ENCODE measurements around the gene SLC25A42.

Gene SLC25A42

DNA sequence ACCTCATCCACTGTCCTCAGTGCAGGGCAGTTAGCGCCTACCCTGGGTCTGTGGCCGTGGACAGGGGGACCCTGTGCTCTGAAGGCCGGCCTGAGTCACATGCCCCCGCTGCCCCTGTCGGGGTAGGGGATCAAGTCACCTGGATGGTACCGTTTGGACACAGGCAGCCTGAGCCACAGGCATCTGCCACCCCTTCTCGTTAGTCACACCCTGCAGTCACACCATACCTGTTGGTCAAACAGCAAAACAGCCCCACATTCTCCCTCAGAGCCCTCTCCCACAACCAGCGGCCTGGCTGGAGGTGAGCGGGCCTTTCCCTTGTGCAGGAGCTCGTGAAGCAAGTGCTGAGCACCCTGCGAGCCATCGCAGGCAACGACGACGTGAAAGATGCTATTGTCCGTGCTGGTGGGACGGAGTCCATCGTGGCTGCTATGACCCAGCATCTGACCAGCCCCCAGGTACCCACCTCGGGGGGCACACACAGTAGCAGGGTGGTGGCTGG is 8.8 kb upstream of the SLC25A42 start:
- H3K4me1 ChIP-seq (ENCODE audit: insufficient read depth, low read length): no peaks in the 10 kb centered on the region
- no peak overlapping the region for H3K4me3 ChIP-seq (ENCODE audit: low read length)
- H3K9me3 ChIP-seq (ENCODE audit: low read length): no peaks in the 10 kb centered on the region
- H3K36me3 ChIP-seq (ENCODE audit: insufficient read depth, low read length): peaks cover 62% of the 10 kb centered on the region
- no peak overlapping the region for H2AFZ ChIP-seq (ENCODE audit: low read depth, low read length)
- no peaks in the 10 kb centered on the region for H3K27me3 ChIP-seq (ENCODE audit: insufficient read depth, low read length)

DNA sequence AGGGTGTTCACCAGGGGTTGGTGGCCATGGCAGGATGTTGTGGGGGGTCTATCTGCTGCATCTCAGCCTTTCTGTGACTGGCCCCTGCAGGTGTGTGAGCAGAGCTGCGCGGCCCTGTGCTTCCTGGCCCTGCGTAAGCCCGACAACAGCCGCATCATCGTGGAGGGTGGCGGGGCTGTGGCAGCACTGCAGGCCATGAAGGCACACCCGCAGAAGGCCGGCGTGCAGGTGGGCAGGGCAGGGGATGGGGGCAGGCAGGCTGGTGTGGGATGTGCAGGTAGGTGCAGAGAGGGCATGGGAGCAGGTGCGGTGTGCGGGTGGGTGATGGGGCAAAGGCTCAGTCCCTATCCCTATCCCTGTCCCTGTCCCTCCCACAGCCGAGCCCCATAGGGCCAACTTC is 8.1 kb upstream of the SLC25A42 start:
- Histone ChIP-seq H3K27me3 (ENCODE audit: insufficient read depth, low read length) (no peaks in the 10 kb centered on the region), H3K36me3 (ENCODE audit: insufficient read depth, low read length) (peaks cover 59% of the 10 kb centered on the region), H3K9me3 (ENCODE audit: low read length) (no peaks in the 10 kb centered on the region), H3K4me3 (ENCODE audit: low read length) (no peak overlapping the region), H2AFZ (ENCODE audit: low read depth, low read length) (no peak overlapping the region), H3K4me1 (ENCODE audit: insufficient read depth, low read length) (no peaks in the 10 kb centered on the region)

GRCh38 chr19:19056636-19057275 is 7.0 kb upstream of the SLC25A42 start:
- Histone ChIP-seq H3K9me3 (ENCODE audit: low read length) (no peaks in the 10 kb centered on the region), H3K4me1 (ENCODE audit: insufficient read depth, low read length) (no peaks in the 10 kb centered on the region), H3K27me3 (ENCODE audit: insufficient read depth, low read length) (no peaks in the 10 kb centered on the region), H2AFZ (ENCODE audit: low read depth, low read length) (no peak overlapping the region), H3K36me3 (ENCODE audit: insufficient read depth, low read length) (peaks cover 49% of the 10 kb centered on the region), H3K4me3 (ENCODE audit: low read length) (no peak overlapping the region)

DNA sequence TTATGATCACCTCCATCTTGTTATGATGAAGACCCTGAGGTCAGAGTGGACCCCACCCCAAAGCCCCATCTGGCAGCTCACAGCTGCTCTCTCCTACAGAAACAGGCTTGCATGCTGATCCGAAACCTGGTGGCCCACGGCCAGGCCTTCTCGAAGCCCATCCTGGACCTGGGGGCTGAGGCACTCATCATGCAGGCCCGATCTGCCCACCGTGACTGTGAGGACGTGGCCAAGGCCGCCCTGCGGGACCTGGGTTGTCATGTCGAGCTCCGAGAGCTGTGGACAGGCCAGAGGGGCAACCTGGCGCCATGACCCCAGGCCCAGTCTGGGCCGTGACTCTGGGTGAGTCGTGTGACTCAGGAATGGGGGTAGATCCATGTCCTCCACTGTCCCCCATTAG is 6.5 kb upstream of the SLC25A42 start:
- no peak overlapping the region for H2AFZ ChIP-seq (ENCODE audit: low read depth, low read length)
- no peak overlapping the region for H3K4me3 ChIP-seq (ENCODE audit: low read length)
- H3K27me3 ChIP-seq (ENCODE audit: insufficient read depth, low read length): no peaks in the 10 kb centered on the region
- H3K36me3 ChIP-seq (ENCODE audit: insufficient read depth, low read length): peaks cover 45% of the 10 kb centered on the region
- H3K9me3 ChIP-seq (ENCODE audit: low read length): no peaks in the 10 kb centered on the region
- H3K4me1 ChIP-seq (ENCODE audit: insufficient read depth, low read length): no peaks in the 10 kb centered on the region

GRCh38 chr19:19057720-19058119 is 6.1 kb upstream of the SLC25A42 start:
- Histone ChIP-seq H3K36me3 (ENCODE audit: insufficient read depth, low read length) (peaks cover 42% of the 10 kb centered on the region), H3K27me3 (ENCODE audit: insufficient read depth, low read length) (no peaks in the 10 kb centered on the region), H3K4me3 (ENCODE audit: low read length) (no peak overlapping the region), H3K4me1 (ENCODE audit: insufficient read depth, low read length) (no peaks in the 10 kb centered on the region), H3K9me3 (ENCODE audit: low read length) (no peaks in the 10 kb centered on the region), H2AFZ (ENCODE audit: low read depth, low read length) (no peak overlapping the region)

DNA sequence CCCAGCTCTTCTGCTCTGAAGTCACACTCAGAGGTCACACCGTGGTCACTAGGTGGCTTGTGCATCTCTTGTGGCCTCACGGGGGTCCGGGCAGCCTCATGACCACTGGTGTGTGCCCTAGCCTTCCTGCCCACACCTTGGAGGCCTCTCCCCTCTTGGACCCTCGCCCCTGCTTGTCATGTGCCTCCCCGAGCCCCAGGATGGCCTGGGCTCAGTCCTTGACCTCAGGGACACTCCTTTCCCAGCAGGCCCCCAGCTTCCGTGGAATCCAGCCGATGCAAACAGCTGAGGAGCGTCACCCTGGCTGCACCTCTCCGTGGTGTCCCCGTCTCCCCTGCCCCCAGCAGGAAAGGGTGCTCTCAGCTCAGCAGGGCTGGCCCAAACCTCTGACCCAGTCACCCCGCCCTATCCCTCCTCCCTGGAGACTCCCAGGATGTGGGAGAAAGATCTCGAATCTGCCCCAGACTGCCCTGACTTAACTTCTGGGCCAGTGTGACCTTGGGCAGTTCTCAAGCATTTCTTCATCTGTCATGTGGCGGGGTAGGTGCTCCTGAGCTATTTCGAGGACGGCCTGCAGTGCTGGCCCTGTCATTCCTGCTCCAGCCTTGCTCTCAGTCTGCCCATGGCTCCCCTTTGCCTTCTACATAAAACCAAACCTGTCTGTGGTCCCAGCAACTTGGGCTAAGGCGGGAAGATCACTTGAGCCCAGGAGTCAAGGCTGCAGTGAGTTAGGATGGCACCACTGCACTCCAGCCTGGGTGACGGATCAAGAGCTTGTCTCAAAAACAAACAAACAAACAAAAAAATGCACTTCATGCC is 4.6 kb upstream of the SLC25A42 start:
- Histone ChIP-seq H2AFZ (ENCODE audit: low read depth, low read length) (no peak overlapping the region), H3K27me3 (ENCODE audit: insufficient read depth, low read length) (no peaks in the 10 kb centered on the region), H3K4me3 (ENCODE audit: low read length) (no peak overlapping the region), H3K9me3 (ENCODE audit: low read length) (no peaks in the 10 kb centered on the region), H3K4me1 (ENCODE audit: insufficient read depth, low read length) (peaks cover 4% of the 10 kb centered on the region), H3K36me3 (ENCODE audit: insufficient read depth, low read length) (peaks cover 33% of the 10 kb centered on the region)

- Histone ChIP-seq H3K36me3 (ENCODE audit: insufficient read depth, low read length) (peaks cover 25% of the 10 kb centered on the region), H2AFZ (ENCODE audit: low read depth, low read length) (no peak overlapping the region), H3K27me3 (ENCODE audit: insufficient read depth, low read length) (no peaks in the 10 kb centered on the region)
These were observed 3.8 kb upstream of the SLC25A42 start for GRCh38 chr19:19059837-19060611.

GRCh38 chr19:19061506-19061905 is 2.3 kb upstream of the SLC25A42 start:
- H3K9me3 ChIP-seq (ENCODE audit: low read length): no peaks in the 10 kb centered on the region
- H3K4me1 ChIP-seq (ENCODE audit: insufficient read depth, low read length): peaks cover 18% of the 10 kb centered on the region
- H3K36me3 ChIP-seq (ENCODE audit: insufficient read depth, low read length): peaks cover 15% of the 10 kb centered on the region
- H3K27me3 ChIP-seq (ENCODE audit: insufficient read depth, low read length): no peaks in the 10 kb centered on the region
- H3K4me3 ChIP-seq (ENCODE audit: low read length): no peak overlapping the region
- H2AFZ ChIP-seq (ENCODE audit: low read depth, low read length): no peak overlapping the region

More at GRCh38 chr19:19059837-19060611, 3.8 kb upstream of the SLC25A42 start:
- no peaks in the 10 kb centered on the region for H3K9me3 ChIP-seq (ENCODE audit: low read length)
- peaks cover 12% of the 10 kb centered on the region for H3K4me1 ChIP-seq (ENCODE audit: insufficient read depth, low read length)
- no peak overlapping the region for H3K4me3 ChIP-seq (ENCODE audit: low read length)

- Histone ChIP-seq H2AFZ (ENCODE audit: low read depth, low read length) (no peak overlapping the region), H3K4me1 (ENCODE audit: insufficient read depth, low read length) (peaks cover 18% of the 10 kb centered on the region), H3K36me3 (ENCODE audit: insufficient read depth, low read length) (peaks cover 4% of the 10 kb centered on the region), H3K4me3 (ENCODE audit: low read length) (peak overlapping the region; percentile 57), H3K9me3 (ENCODE audit: low read length) (no peaks in the 10 kb centered on the region), H3K27me3 (ENCODE audit: insufficient read depth, low read length) (no peaks in the 10 kb centered on the region)
These were observed 1.2 kb upstream of the SLC25A42 start for GRCh38 chr19:19062454-19063182.

DNA sequence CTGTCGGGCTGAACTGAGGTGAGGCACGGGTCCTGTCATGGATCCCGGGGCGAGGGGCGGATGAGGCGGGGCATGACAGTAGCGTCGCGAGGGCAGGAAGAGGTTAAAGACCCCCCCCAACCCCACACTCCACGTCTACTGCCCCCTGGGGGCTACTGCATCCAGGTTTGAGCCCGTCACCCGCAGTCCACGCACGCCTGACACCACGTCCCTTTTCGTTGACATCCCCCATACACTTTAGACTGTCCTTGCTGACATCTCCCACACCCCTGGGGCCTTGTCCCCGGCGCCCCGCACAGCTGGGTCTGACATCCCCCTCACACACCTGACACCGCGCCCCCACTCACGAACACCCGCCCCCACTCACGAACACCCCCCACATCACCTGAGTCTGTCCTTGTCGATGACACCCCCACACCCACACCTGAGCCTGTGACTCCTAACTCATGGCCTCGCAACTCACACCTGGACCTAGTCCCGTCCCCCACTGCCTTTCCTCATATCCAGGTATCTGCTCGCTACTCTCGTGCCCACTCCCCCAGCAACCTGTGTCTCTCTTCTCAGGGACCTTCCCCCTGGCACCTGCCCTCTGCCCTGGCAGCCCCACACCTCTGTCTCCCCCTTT is 416 bp downstream of the SLC25A42 start:
- no peaks in the 10 kb centered on the region for H3K36me3 ChIP-seq (ENCODE audit: insufficient read depth, low read length)
- H2AFZ ChIP-seq (ENCODE audit: low read depth, low read length): peak overlapping the region; percentile 58
- H3K27me3 ChIP-seq (ENCODE audit: insufficient read depth, low read length): no peaks in the 10 kb centered on the region
- H3K4me1 ChIP-seq (ENCODE audit: insufficient read depth, low read length): peaks cover 18% of the 10 kb centered on the region
- H3K4me3 ChIP-seq (ENCODE audit: low read length): peak overlapping the region; percentile 57
- no peaks in the 10 kb centered on the region for H3K9me3 ChIP-seq (ENCODE audit: low read length)

- H3K4me3 ChIP-seq (ENCODE audit: low read length): peak overlapping the region; percentile 57
- peak overlapping the region; percentile 43 for H2AFZ ChIP-seq (ENCODE audit: low read depth, low read length)
- no peaks in the 10 kb centered on the region for H3K9me3 ChIP-seq (ENCODE audit: low read length)
- H3K4me1 ChIP-seq (ENCODE audit: insufficient read depth, low read length): peaks cover 18% of the 10 kb centered on the region
- H3K36me3 ChIP-seq (ENCODE audit: insufficient read depth, low read length): no peaks in the 10 kb centered on the region
- H3K27me3 ChIP-seq (ENCODE audit: insufficient read depth, low read length): no peaks in the 10 kb centered on the region
These were observed 1.3 kb downstream of the SLC25A42 start for GRCh38 chr19:19064811-19065745.

Data from neuron (in vitro differentiated cells).